Ishikawa (cell line): Measurements from ENCODE around the gene GGTLC2.

Experiments used
- CEBPB ChIP-seq: IDR thresholded peaks from 2 replicates; pipeline ENCODE4 v1.6.1; 2012
- EP300 ChIP-seq: IDR thresholded peaks from 2 replicates; pipeline ENCODE4 v1.6.1; 2012; ENCODE audit warnings: borderline replicate concordance

DNA sequence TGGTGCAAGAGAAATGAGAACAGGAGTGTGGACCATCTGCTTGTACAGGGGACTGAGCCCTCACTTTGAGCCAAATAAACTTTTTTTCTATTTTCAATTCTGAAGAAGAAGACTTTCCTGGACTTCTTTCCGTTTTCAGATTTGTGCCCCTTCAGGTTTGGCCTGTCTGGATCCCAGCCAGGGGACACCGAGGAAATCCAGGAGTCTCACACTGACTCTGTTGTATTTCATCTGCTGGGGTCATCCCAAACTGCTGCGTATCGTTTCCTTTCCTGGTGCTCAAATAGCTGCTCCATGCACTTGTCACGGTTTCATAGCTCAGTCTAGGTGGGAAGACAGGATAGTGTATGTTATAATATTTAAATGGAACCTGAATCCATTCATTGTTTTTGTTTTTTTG, 51.7 kb downstream of the GGTLC2 start:
- TF ChIP-seq EP300, result no peak
- TF ChIP-seq CEBPB, result no peak
